HEK293 (cell line): ENCODE measurements around the gene OR6K6.

Source experiments
- CTCF ChIA-PET: fragments of 350-600 bp; formaldehyde crosslinking; extraction: SDS; loops from one replicate; lab custom pipeline; 2021; ENCODE audit warnings: antibody characterized with exemption; lab: Yijun Ruan, JAX
- POLR2A ChIA-PET: fragments of 300-600 bp; formaldehyde crosslinking; extraction: SDS; loops from one replicate; lab custom pipeline; 2020; ENCODE audit warnings: antibody characterized with exemption, inconsistent platforms; lab: Yijun Ruan, JAX
- H3K27ac ChIP-seq: fragments of 200-500 bp; sonication (Bioruptor generic); 2 replicates; pipeline ENCODE4 v1.5.1; 2014; ENCODE audit warnings: low read depth, low read length, control low read depth, inconsistent platforms; ENCODE audit errors: extremely low read depth
- H3K36me3 ChIP-seq, 2 experiments: fragments of 200-500 bp in 1 of 2; sonication (Bioruptor generic) in 1 of 2; 1 replicate in 1 of 2; 2 replicates in 1 of 2; pipeline ENCODE4 v1.5.1; 2014 to 2017; ENCODE audit warnings: inconsistent platforms in 2 of 2, low read length in 2 of 2; ENCODE audit not compliant: control insufficient read depth in 2 of 2, insufficient read depth in 1 of 2
- H3K4me1 ChIP-seq: fragments of 200-500 bp; sonication (Bioruptor generic); 2 replicates; pipeline ENCODE4 v1.5.1; 2014; ENCODE audit warnings: mild to moderate bottlenecking, low read length, inconsistent platforms; ENCODE audit not compliant: control insufficient read depth, insufficient read depth
- H3K4me3 ChIP-seq: 2 replicates; pipeline ENCODE4 v1.5.1; 2011; ENCODE audit warnings: low read depth, mild to moderate bottlenecking, control low read depth, low read length, moderate library complexity
- H3K9me3 ChIP-seq: fragments of 200-500 bp; sonication (Bioruptor generic); 2 replicates; pipeline ENCODE4 v1.5.1; 2014; ENCODE audit warnings: low read depth, low read length, inconsistent platforms; ENCODE audit not compliant: control insufficient read depth, insufficient read depth
- EGR2 ChIP-seq: fragments of 450-650 bp; formaldehyde crosslinking; IDR thresholded peaks from 2 replicates; pipeline ENCODE4 v1.5.1; 2016; ENCODE audit warnings: low read depth, missing biosample characterization, missing genetic modification characterization
- GFI1B ChIP-seq: fragments of 450-650 bp; formaldehyde crosslinking; IDR thresholded peaks from 2 replicates; pipeline ENCODE4 v1.5.1; 2016; ENCODE audit warnings: missing biosample characterization, missing genetic modification characterization
- HOXC10 ChIP-seq: sonication (generic); formaldehyde crosslinking; IDR thresholded peaks from 2 replicates; pipeline ENCODE4 v1.8.1; 2023; ENCODE audit warnings: mild to moderate bottlenecking, missing genetic modification reagents
- KLF9 ChIP-seq: fragments of 450-650 bp; formaldehyde crosslinking; IDR thresholded peaks from 2 replicates; pipeline ENCODE4 v1.5.1; 2016; ENCODE audit warnings: missing biosample characterization, missing genetic modification characterization, low read depth
- MZF1 ChIP-seq: fragments of 450-650 bp; formaldehyde crosslinking; IDR thresholded peaks from 2 replicates; pipeline ENCODE4 v1.5.1; 2017; ENCODE audit warnings: missing biosample characterization, missing genetic modification characterization, borderline replicate concordance
- OSR2 ChIP-seq: fragments of 450-650 bp; formaldehyde crosslinking; IDR thresholded peaks from 2 replicates; pipeline ENCODE4 v1.5.1; 2016; ENCODE audit warnings: missing biosample characterization, missing genetic modification characterization
- PRDM4 ChIP-seq: fragments of 450-650 bp; formaldehyde crosslinking; IDR thresholded peaks from 2 replicates; pipeline ENCODE4 v1.5.1; 2017; ENCODE audit warnings: missing biosample characterization, missing genetic modification characterization
- TSHZ1 ChIP-seq: fragments of 450-650 bp; formaldehyde crosslinking; IDR thresholded peaks from 2 replicates; pipeline ENCODE4 v1.5.1; 2016; ENCODE audit warnings: missing biosample characterization, missing genetic modification characterization, borderline replicate concordance
- ZBTB20 ChIP-seq: fragments of 450-650 bp; formaldehyde crosslinking; IDR thresholded peaks from 2 replicates; pipeline ENCODE4 v1.5.1; 2016; ENCODE audit warnings: missing biosample characterization, missing genetic modification characterization
- ZNF146 ChIP-seq: fragments of 450-650 bp; formaldehyde crosslinking; IDR thresholded peaks from 2 replicates; pipeline ENCODE4 v1.5.1; 2016; ENCODE audit warnings: missing biosample characterization, missing genetic modification characterization
- ZNF18 ChIP-seq: fragments of 450-650 bp; formaldehyde crosslinking; IDR thresholded peaks from 2 replicates; pipeline ENCODE4 v1.5.1; 2016; ENCODE audit warnings: missing biosample characterization, missing genetic modification characterization
- ZNF239 ChIP-seq: fragments of 450-650 bp; formaldehyde crosslinking; IDR thresholded peaks from 2 replicates; pipeline ENCODE4 v1.5.1; 2016; ENCODE audit warnings: missing biosample characterization, missing genetic modification characterization
- ZNF398 ChIP-seq: fragments of 450-650 bp; formaldehyde crosslinking; IDR thresholded peaks from 2 replicates; pipeline ENCODE4 v1.5.1; 2017; ENCODE audit warnings: missing biosample characterization, missing genetic modification characterization
- ZNF473 ChIP-seq: fragments of 450-650 bp; formaldehyde crosslinking; IDR thresholded peaks from 2 replicates; pipeline ENCODE4 v1.5.1; 2017; ENCODE audit warnings: missing biosample characterization, missing genetic modification characterization
- ZNF555 ChIP-seq: fragments of 450-650 bp; formaldehyde crosslinking; conservative IDR thresholded peaks from 2 replicates; pipeline ENCODE4 v1.5.1; 2017; ENCODE audit warnings: missing biosample characterization, mild to moderate bottlenecking, missing genetic modification characterization, inconsistent platforms
- ZNF571 ChIP-seq: fragments of 450-650 bp; formaldehyde crosslinking; IDR thresholded peaks from 2 replicates; pipeline ENCODE4 v1.5.0; 2017; ENCODE audit warnings: missing biosample characterization, missing genetic modification characterization
- ZNF692 ChIP-seq: fragments of 450-650 bp; formaldehyde crosslinking; IDR thresholded peaks from 2 replicates; pipeline ENCODE4 v1.5.1; 2016; ENCODE audit warnings: missing biosample characterization, missing genetic modification characterization
- ZNF704 ChIP-seq: fragments of 450-650 bp; formaldehyde crosslinking; IDR thresholded peaks from 2 replicates; pipeline ENCODE4 v1.5.1; 2016; ENCODE audit warnings: missing biosample characterization, missing genetic modification characterization
- ZNF747 ChIP-seq: fragments of 450-650 bp; formaldehyde crosslinking; IDR thresholded peaks from 2 replicates; pipeline ENCODE4 v1.5.1; 2016; ENCODE audit warnings: missing biosample characterization, missing genetic modification characterization

The OR6K6 gene

GRCh38 chr1:158799689-158800088, 45.2 kb downstream of the OR6K6 start:
- no peak for TF ChIP-seq ZNF704
- no peak for TF ChIP-seq ZNF692 (tag by site-specific recombination)
- no peak for TF ChIP-seq ZNF398 (tag by site-specific recombination)
- TF ChIP-seq ZBTB20 (tag by site-specific recombination): no peak
- TF ChIP-seq ZNF747 (tag by site-specific recombination): no peak
- no peak for TF ChIP-seq ZNF18 (tag by site-specific recombination)
- no peak for TF ChIP-seq TSHZ1 (tag by site-specific recombination)
- Histone ChIP-seq H3K4me1 (no peaks in the 10 kb centered on the region), H3K36me3 (no peaks in the 10 kb centered on the region), H3K4me3 (no peak overlapping the region), H3K9me3 (no peaks in the 10 kb centered on the region), H3K27ac (no peak overlapping the region)
- ChIA-PET POLR2A (no interaction called here), CTCF (no interaction called here)

- H3K27ac ChIP-seq: no peak overlapping the region
- H3K9me3 ChIP-seq: no peaks in the 10 kb centered on the region
- no peak for TF ChIP-seq MZF1 (tag by site-specific recombination)
- TF ChIP-seq GFI1B (tag by site-specific recombination): no peak
- no peak for TF ChIP-seq KLF9 (tag by site-specific recombination)
- no peak for TF ChIP-seq EGR2 (tag by site-specific recombination)
- TF ChIP-seq PRDM4 (tag by site-specific recombination): no peak
- TF ChIP-seq ZNF239: no peak
- no peak for TF ChIP-seq OSR2 (tag by site-specific recombination)
- no peak for TF ChIP-seq ZNF555
- no peak for TF ChIP-seq ZNF747 (tag by site-specific recombination)
- TF ChIP-seq ZNF473 (tag by site-specific recombination): no peak
- no peak for TF ChIP-seq HOXC10 (CRISPR knock-in tag)
- no peak for TF ChIP-seq ZNF146
- no peak for TF ChIP-seq ZNF571
- no peak overlapping the region for H3K4me3 ChIP-seq
- ChIA-PET POLR2A (no interaction called here), CTCF (no interaction called here)
- no peaks in the 10 kb centered on the region for H3K36me3 ChIP-seq
- no peaks in the 10 kb centered on the region for H3K4me1 ChIP-seq
These were observed 46.0 kb downstream of the OR6K6 start for GRCh38 chr1:158800526-158800925.
